ENCODE data around the gene MANBA.

MANBA gene

GRCh38 chr4:102760645-102761295, at the start of gene MANBA:
TSS of gene MANBA (minus strand) at chr4:102760968. CDS start at chr4:102760894, 74 bp downstream.
- Histone ChIP-seq H3K79me2 (ENCODE audit: control insufficient read depth, low read length) (peaks cover 40% of the 10 kb centered on the region), H3K9me2 (replicated peaks; ENCODE audit: control insufficient read depth, low read length) (no peaks in the 10 kb centered on the region), H3K36me3 (ENCODE audit: control insufficient read depth, low read length) (0 out of 2 replicates have a peak, but pooled peaks cover 2% of the 10 kb centered on the region), H3F3A (ENCODE audit: control insufficient read depth, insufficient read depth) (no peaks in the 10 kb centered on the region), H3K9me3 (ENCODE audit: control insufficient read depth, insufficient read depth, low read length) (0 out of 2 replicates have a peak, but pooled peaks cover 2% of the 10 kb centered on the region), H3K27ac (ENCODE audit: low read depth, low read length) (peak within 1 kb of the TSS; percentile 29), H3K4me2 (ENCODE audit: low read length) (peak within 1 kb of the TSS; percentile 97), H3K4me1 (ENCODE audit: control insufficient read depth, low read length) (peaks cover 25% of the 10 kb centered on the region), H4K20me1 (ENCODE audit: control insufficient read depth, insufficient read depth, low read depth, low read length) (no peaks in the 10 kb centered on the region), H3K27me3 (ENCODE audit: control insufficient read depth, low read length) (peaks cover 9% of the 10 kb centered on the region), H3K4me3 (ENCODE audit: low read length) (peak within 1 kb of the TSS; percentile 85)
- TF ChIP-seq EZH2phosphoT487 (IDR thresholded peaks at IDR 0.05; ENCODE audit: borderline replicate concordance, low read length), result no peak
- TF ChIP-seq CTCF (IDR thresholded peaks at IDR 0.05; ENCODE audit: low read depth, low read length, poor library complexity, severe bottlenecking), result no peak

DNA sequence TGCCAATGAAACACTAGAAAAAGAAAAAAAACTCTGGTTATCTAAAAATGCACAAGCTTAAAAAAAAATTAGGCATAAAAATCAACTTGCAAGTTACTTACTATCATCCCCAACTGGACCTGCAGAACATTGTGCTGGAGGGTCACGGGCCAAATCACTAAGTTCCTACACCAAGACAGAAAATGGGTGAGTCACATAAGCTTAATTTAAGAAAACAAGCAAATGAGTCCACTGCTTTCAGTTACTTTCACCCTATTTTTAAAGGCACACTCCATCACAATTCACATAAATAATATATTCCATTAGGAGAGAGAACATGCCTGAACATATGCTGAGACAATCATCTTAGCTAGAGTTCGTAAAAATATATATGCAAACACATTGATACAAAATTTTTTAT, 48.9 kb upstream of the MANBA start:
- peaks cover 98% of the 10 kb centered on the region for H3K79me2 ChIP-seq (ENCODE audit: control insufficient read depth, low read length)
- H3K4me1 ChIP-seq (ENCODE audit: control insufficient read depth, low read length), result peaks cover 8% of the 10 kb centered on the region
- H3K27me3 ChIP-seq (ENCODE audit: control insufficient read depth, low read length), result no peaks in the 10 kb centered on the region
- H3K4me2 ChIP-seq (ENCODE audit: low read length), result no peak overlapping the region
- peaks cover 39% of the 10 kb centered on the region; the same call in 1 of the 2 replicates for H4K20me1 ChIP-seq (ENCODE audit: control insufficient read depth, insufficient read depth, low read depth, low read length)
- H3K9me3 ChIP-seq (ENCODE audit: control insufficient read depth, insufficient read depth, low read length), result no peaks in the 10 kb centered on the region
- H3K36me3 ChIP-seq (ENCODE audit: control insufficient read depth, low read length), result peaks cover 95% of the 10 kb centered on the region
- peaks cover 10% of the 10 kb centered on the region for H3F3A ChIP-seq (ENCODE audit: control insufficient read depth, insufficient read depth)
- TF ChIP-seq CTCF (IDR thresholded peaks at IDR 0.05; ENCODE audit: low read depth, low read length, poor library complexity, severe bottlenecking) (no peak), EZH2phosphoT487 (IDR thresholded peaks at IDR 0.05; ENCODE audit: borderline replicate concordance, low read length) (no peak)
- no peaks in the 10 kb centered on the region for H3K9me2 ChIP-seq (replicated peaks; ENCODE audit: control insufficient read depth, low read length)
- no peak overlapping the region for H3K27ac ChIP-seq (ENCODE audit: low read depth, low read length)
- H3K4me3 ChIP-seq (ENCODE audit: low read length), result no peak overlapping the region

GRCh38 chr4:102809190-102809589, 48.4 kb upstream of the MANBA start:
- TF ChIP-seq CTCF (IDR thresholded peaks at IDR 0.05; ENCODE audit: low read depth, low read length, poor library complexity, severe bottlenecking) (no peak), EZH2phosphoT487 (IDR thresholded peaks at IDR 0.05; ENCODE audit: borderline replicate concordance, low read length) (no peak)

More at GRCh38 chr4:102809190-102809589, 48.4 kb upstream of the MANBA start:
- H4K20me1 ChIP-seq (ENCODE audit: control insufficient read depth, insufficient read depth, low read depth, low read length), result peaks cover 39% of the 10 kb centered on the region; the same call in 1 of the 2 replicates
- no peaks in the 10 kb centered on the region for H3K9me2 ChIP-seq (replicated peaks; ENCODE audit: control insufficient read depth, low read length)
- H3K9me3 ChIP-seq (ENCODE audit: control insufficient read depth, insufficient read depth, low read length), result no peaks in the 10 kb centered on the region
- H3K27ac ChIP-seq (ENCODE audit: low read depth, low read length), result no peak overlapping the region
- H3K27me3 ChIP-seq (ENCODE audit: control insufficient read depth, low read length), result no peaks in the 10 kb centered on the region
- peaks cover 8% of the 10 kb centered on the region for H3K4me1 ChIP-seq (ENCODE audit: control insufficient read depth, low read length)
- H3K79me2 ChIP-seq (ENCODE audit: control insufficient read depth, low read length), result peaks cover 95% of the 10 kb centered on the region
- peaks cover 10% of the 10 kb centered on the region for H3F3A ChIP-seq (ENCODE audit: control insufficient read depth, insufficient read depth)
- no peak overlapping the region for H3K4me2 ChIP-seq (ENCODE audit: low read length)
- no peak overlapping the region for H3K4me3 ChIP-seq (ENCODE audit: low read length)
- H3K36me3 ChIP-seq (ENCODE audit: control insufficient read depth, low read length), result peaks cover 95% of the 10 kb centered on the region

Data from DOHH2 (cell line).